Activated CD8-positive, alpha-beta memory T cell treated with anti-CD3 and anti-CD28 coated beads, Interleukin-2, amount 50 U/mL, for 24 hours (primary cell): ENCODE data around the gene BICRA.
"Not testable (repeated sequence)": the region's sequence is repeated elsewhere in the genome, so short reads cannot be mapped to it uniquely, and the experiment has no call there.

Source experiments
- DNase-seq: peaks from one replicate; pipeline ENCODE4 v3.0.0-alpha.2; 2020; ENCODE audit errors: extremely low read depth

The BICRA gene

GRCh38 chr19:47663435-47663910 lies 54.5 kb downstream of the BICRA start:
- no peak for DNase-seq

GRCh38 chr19:47663911-47664771 lies 55.2 kb downstream of the BICRA start:
- DNase-seq: no peak

- not testable (repeated sequence) for DNase-seq
Measured at GRCh38 chr19:47668556-47668955, 59.6 kb downstream of the BICRA start.

- no peak for DNase-seq
Measured at GRCh38 chr19:47670736-47671135, 61.8 kb downstream of the BICRA start.

GRCh38 chr19:47671499-47671898 lies 62.6 kb downstream of the BICRA start:
- no peak for DNase-seq

- no peak for DNase-seq
Measured at GRCh38 chr19:47673426-47673825, 64.5 kb downstream of the BICRA start.

GRCh38 chr19:47674548-47674947 lies 65.6 kb downstream of the BICRA start:
- no peak for DNase-seq

GRCh38 chr19:47675271-47675670 lies 66.3 kb downstream of the BICRA start:
- DNase-seq: no peak

- DNase-seq: no peak
Measured at GRCh38 chr19:47675859-47676258, 66.9 kb downstream of the BICRA start.

- no peak for DNase-seq
Measured at GRCh38 chr19:47676811-47677210, 67.9 kb downstream of the BICRA start.

- no peak for DNase-seq
Measured at GRCh38 chr19:47679251-47679900, 70.4 kb downstream of the BICRA start.

GRCh38 chr19:47679922-47680857 lies 71.3 kb downstream of the BICRA start:
- DNase-seq: no peak

- no peak for DNase-seq
Measured at GRCh38 chr19:47680858-47681332, 72.0 kb downstream of the BICRA start.

GRCh38 chr19:47681388-47681787 lies 72.5 kb downstream of the BICRA start:
- no peak for DNase-seq

GRCh38 chr19:47681936-47682335 lies 73.0 kb downstream of the BICRA start:
- DNase-seq: no peak

- DNase-seq: no peak
Measured at GRCh38 chr19:47682939-47683338, 74.0 kb downstream of the BICRA start.

- DNase-seq: no peak
Measured at GRCh38 chr19:47686679-47687450, 77.9 kb downstream of the BICRA start.

GRCh38 chr19:47687906-47688305 lies 79.0 kb downstream of the BICRA start:
- DNase-seq: no peak

GRCh38 chr19:47691090-47691489 lies 82.2 kb downstream of the BICRA start:
- DNase-seq: no peak

GRCh38 chr19:47691782-47692181 lies 82.8 kb downstream of the BICRA start:
- DNase-seq: no peak

- no peak for DNase-seq
Measured at GRCh38 chr19:47693489-47693888, 84.6 kb downstream of the BICRA start.
